K562 (cell line): ENCODE data around the gene STUB1. TPM values are rescaled to one million over a fixed set of nuclear protein-coding genes. Genes with fewer than 3 reads are reported as not detected.
A peak's percentile ranks its signal among the peaks of the same experiment; 100 is the strongest.

ENCODE experiments used
- BCL6 ChIP-seq: fragments of 250-450 bp; sonication (Bioruptor Pico); IDR thresholded peaks from 2 replicates; pipeline ENCODE4 v1.4.0; 2020
- C11orf30 ChIP-seq: fragments of 450-650 bp; IDR thresholded peaks from 2 replicates; pipeline ENCODE4 v1.6.1; 2016; ENCODE audit warnings: low read depth, mild to moderate bottlenecking
- CBFB ChIP-seq: sonication (generic); formaldehyde crosslinking; IDR thresholded peaks from 2 replicates; pipeline ENCODE4 v1.4.0; 2020; ENCODE audit warnings: mild to moderate bottlenecking, missing genetic modification reagents
- CEBPG ChIP-seq, 3 experiments: fragments of 200-800 bp in 1 of 3; sonication (Bioruptor generic) in 1 of 3; sonication (generic) in 1 of 3; formaldehyde crosslinking in 1 of 3; IDR thresholded peaks in 2 of 3; conservative IDR thresholded peaks in 1 of 3; 2 replicates each; pipeline versions ENCODE4 v1.6.1 to v1.8.0; 2016 to 2022; ENCODE audit warnings: missing compliant biosample characterization in 2 of 3, missing genetic modification characterization in 2 of 3, mild to moderate bottlenecking in 1 of 3, missing genetic modification reagents in 1 of 3
- DPF2 ChIP-seq: fragments of 450-650 bp; IDR thresholded peaks from 2 replicates; pipeline ENCODE4 v1.6.1; 2016
- GATAD2A ChIP-seq: fragments of 450-650 bp; IDR thresholded peaks from 2 replicates; pipeline ENCODE4 v1.6.1; 2017
- NFE2L1 ChIP-seq: fragments of 450-650 bp; IDR thresholded peaks from 2 replicates; pipeline ENCODE4 v1.6.1; 2016; ENCODE audit warnings: missing genetic modification characterization, low read depth, mild to moderate bottlenecking, missing compliant biosample characterization, moderate library complexity, borderline replicate concordance
- NFYB ChIP-seq: IDR thresholded peaks from 2 replicates; pipeline ENCODE4 v1.6.1; 2011; ENCODE audit warnings: mild to moderate bottlenecking, moderate library complexity; ENCODE audit not compliant: insufficient read length; ENCODE audit errors: extremely low read depth
- PTBP1 ChIP-seq: fragments of 200-400 bp; formaldehyde crosslinking; IDR thresholded peaks from 2 replicates; pipeline ENCODE4 v1.6.1; 2017; ENCODE audit warnings: low read depth, low read length
- RCOR1 ChIP-seq, 2 experiments: IDR thresholded peaks; 2 replicates each; pipeline ENCODE4 v1.6.1; 2012; ENCODE audit warnings: low read depth in 2 of 2, low read length in 2 of 2, borderline replicate concordance in 1 of 2, improper control_type of control experiment in 1 of 2
- SAFB2 ChIP-seq: fragments of 200-400 bp; formaldehyde crosslinking; IDR thresholded peaks from 2 replicates; pipeline ENCODE4 v1.6.1; 2018; ENCODE audit warnings: borderline replicate concordance, low read length, low read depth, moderate library complexity; ENCODE audit not compliant: severe bottlenecking
- SOX6 ChIP-seq: fragments of 450-650 bp; IDR thresholded peaks from 2 replicates; pipeline ENCODE4 v1.6.1; 2014; ENCODE audit warnings: mild to moderate bottlenecking
- STAT5B ChIP-seq: fragments of 250-450 bp; sonication (Bioruptor Pico); IDR thresholded peaks from 2 replicates; pipeline ENCODE4 v1.8.0; 2021; ENCODE audit warnings: mild to moderate bottlenecking, inconsistent platforms
- TSC22D4 ChIP-seq: fragments of 450-650 bp; IDR thresholded peaks from 2 replicates; pipeline ENCODE4 v1.6.1; 2016; ENCODE audit warnings: missing genetic modification characterization, missing biosample characterization, control low read depth
- ZNF3 ChIP-seq: fragments of 250-450 bp; sonication (Bioruptor Pico); IDR thresholded peaks from 2 replicates; pipeline ENCODE4 v1.5.0; 2021; ENCODE audit warnings: mild to moderate bottlenecking, moderate library complexity
- polyA plus RNA-seq, 8 experiments: library from polyadenylated mRNA; depleted of rRNA in 4 of 8; stranded (reverse) in 5 of 8; unstranded in 3 of 8; fragments of >200 nt; fragmentation: Nextera tagmentation in 2 of 8; fragmentation: Illumina TruSeq in 1 of 8; extraction: Ambion mirVana in 2 of 8; extraction: Trizol in 1 of 8; gene quantifications; 2 replicates each; pipeline versions ENCODE4 v1.2.1 to v1.2.3, GENCODE V29; 2011 to 2014; ENCODE audit warnings: inconsistent platforms in 1 of 8, missing spikeins in 1 of 8
- total RNA-seq, 7 experiments: library from RNA; depleted of rRNA in 6 of 7; stranded (reverse); fragments of >200 nt in 6 of 7; fragmentation: Illumina TruSeq in 2 of 7; extraction: Trizol in 2 of 7; gene quantifications; 2 replicates each; pipeline versions ENCODE4 v1.2.1 to v1.2.3, GENCODE V29; 2011 to 2021; ENCODE audit warnings: low replicate concordance in 1 of 7
- TF ChIP-seq, protein P1 (sequence below): sonication (generic); formaldehyde crosslinking; IDR thresholded peaks from 2 replicates; pipeline ENCODE4 v1.8.0; 2022; ENCODE audit warnings: mild to moderate bottlenecking, low read depth, missing genetic modification reagents
- TF ChIP-seq, protein P2 (sequence below): sonication (generic); formaldehyde crosslinking; IDR thresholded peaks from 2 replicates; pipeline ENCODE4 v1.8.0; 2022; ENCODE audit warnings: mild to moderate bottlenecking, missing genetic modification reagents, borderline replicate concordance
- TF ChIP-seq, protein P3 (sequence below): IDR thresholded peaks from 2 replicates; pipeline ENCODE4 v1.6.1; 2014; ENCODE audit warnings: antibody characterized with exemption
- TF ChIP-seq, protein P4 (sequence below): fragments of 250-450 bp; sonication (Bioruptor Pico); IDR thresholded peaks from 2 replicates; pipeline ENCODE4 v1.5.0; 2021
- TF ChIP-seq, protein P5 (sequence below): sonication (generic); formaldehyde crosslinking; IDR thresholded peaks from 2 replicates; pipeline ENCODE4 v1.8.1; 2023; ENCODE audit warnings: mild to moderate bottlenecking, missing genetic modification reagents

The STUB1 gene
- total and polyA plus RNA-seq, 9 of the 15 experiments (the other 6 are each of a cell fraction or from before 2014, with no cell fraction given): 10.6 to 251 (median 152) TPM

DNA sequence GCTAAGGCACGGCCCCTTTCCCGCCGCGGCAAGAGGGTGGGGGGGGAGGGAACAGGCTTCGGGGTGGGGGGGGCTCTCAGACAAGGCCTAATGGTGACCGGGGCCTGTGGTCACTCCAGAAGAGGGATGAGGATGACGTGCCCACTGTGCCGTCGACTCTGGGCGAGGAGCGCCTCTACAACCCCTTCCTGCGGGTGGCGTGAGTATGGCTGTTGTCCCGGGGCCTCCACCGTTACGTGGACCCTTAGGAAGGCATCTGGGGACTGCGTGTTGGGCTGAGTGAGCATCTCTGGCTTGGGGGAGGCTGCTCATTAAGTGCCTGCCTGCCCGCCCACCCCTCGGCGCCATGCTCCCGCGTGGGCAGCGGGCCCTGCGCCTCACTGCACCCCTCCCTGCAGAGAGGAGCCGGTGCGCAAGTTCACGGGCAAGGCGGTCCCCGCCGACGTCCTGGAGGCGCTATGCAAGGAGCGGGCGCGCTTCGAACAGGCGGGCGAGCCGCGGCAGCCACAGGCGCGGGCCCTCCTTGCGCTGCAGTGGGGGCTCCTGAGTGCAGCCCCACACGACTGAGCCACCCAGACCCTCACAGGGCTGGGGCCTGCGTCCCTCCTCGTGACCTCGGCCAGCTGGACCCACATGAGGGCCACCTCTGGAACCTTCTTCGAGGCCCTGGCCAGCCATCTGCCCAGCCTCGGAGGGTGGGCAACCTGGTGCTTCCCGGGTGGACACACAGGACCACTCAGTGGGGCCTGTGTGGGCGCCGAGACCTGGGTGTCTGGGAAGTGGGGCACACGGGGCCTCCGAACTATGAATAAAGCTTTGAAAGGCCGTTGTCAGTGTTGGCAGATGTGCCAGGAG is 48.9 kb downstream of the STUB1 start (continued):
- TF ChIP-seq CEBPG (CRISPR knock-in tag; IDR thresholded peaks at IDR 0.05): no peak
- no peak for TF ChIP-seq CEBPG (tag; conservative IDR thresholded peaks at IDR 0.05 in 1 of 2, IDR thresholded peaks at IDR 0.05 in 1 of 2)
- TF ChIP-seq, protein P1, sequence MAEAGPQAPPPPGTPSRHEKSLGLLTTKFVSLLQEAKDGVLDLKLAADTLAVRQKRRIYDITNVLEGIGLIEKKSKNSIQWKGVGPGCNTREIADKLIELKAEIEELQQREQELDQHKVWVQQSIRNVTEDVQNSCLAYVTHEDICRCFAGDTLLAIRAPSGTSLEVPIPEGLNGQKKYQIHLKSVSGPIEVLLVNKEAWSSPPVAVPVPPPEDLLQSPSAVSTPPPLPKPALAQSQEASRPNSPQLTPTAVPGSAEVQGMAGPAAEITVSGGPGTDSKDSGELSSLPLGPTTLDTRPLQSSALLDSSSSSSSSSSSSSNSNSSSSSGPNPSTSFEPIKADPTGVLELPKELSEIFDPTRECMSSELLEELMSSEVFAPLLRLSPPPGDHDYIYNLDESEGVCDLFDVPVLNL (CRISPR knock-in tag): no peak
- TF ChIP-seq, protein P2, sequence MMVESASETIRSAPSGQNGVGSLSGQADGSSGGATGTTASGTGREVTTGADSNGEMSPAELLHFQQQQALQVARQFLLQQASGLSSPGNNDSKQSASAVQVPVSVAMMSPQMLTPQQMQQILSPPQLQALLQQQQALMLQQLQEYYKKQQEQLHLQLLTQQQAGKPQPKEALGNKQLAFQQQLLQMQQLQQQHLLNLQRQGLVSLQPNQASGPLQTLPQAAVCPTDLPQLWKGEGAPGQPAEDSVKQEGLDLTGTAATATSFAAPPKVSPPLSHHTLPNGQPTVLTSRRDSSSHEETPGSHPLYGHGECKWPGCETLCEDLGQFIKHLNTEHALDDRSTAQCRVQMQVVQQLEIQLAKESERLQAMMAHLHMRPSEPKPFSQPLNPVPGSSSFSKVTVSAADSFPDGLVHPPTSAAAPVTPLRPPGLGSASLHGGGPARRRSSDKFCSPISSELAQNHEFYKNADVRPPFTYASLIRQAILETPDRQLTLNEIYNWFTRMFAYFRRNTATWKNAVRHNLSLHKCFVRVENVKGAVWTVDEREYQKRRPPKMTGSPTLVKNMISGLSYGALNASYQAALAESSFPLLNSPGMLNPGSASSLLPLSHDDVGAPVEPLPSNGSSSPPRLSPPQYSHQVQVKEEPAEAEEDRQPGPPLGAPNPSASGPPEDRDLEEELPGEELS (CRISPR knock-in tag): no peak
- TF ChIP-seq PTBP1: 0 out of 2 replicates have a peak, but pooled peaks have one; percentile 50
- TF ChIP-seq, protein P3, sequence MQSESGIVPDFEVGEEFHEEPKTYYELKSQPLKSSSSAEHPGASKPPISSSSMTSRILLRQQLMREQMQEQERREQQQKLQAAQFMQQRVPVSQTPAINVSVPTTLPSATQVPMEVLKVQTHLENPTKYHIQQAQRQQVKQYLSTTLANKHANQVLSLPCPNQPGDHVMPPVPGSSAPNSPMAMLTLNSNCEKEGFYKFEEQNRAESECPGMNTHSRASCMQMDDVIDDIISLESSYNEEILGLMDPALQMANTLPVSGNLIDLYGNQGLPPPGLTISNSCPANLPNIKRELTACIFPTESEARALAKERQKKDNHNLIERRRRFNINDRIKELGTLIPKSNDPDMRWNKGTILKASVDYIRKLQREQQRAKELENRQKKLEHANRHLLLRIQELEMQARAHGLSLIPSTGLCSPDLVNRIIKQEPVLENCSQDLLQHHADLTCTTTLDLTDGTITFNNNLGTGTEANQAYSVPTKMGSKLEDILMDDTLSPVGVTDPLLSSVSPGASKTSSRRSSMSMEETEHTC: no peak
- no peak for TF ChIP-seq RCOR1 (IDR thresholded peaks at IDR 0.05; ENCODE audit: borderline replicate concordance in 1 of 2, low read depth in 2 of 2, low read length in 2 of 2)
- TF ChIP-seq SAFB2: no peak
- TF ChIP-seq BCL6: no peak
- no peak for TF ChIP-seq NFE2L1 (tag)
- TF ChIP-seq DPF2: no peak
- TF ChIP-seq, protein P4, sequence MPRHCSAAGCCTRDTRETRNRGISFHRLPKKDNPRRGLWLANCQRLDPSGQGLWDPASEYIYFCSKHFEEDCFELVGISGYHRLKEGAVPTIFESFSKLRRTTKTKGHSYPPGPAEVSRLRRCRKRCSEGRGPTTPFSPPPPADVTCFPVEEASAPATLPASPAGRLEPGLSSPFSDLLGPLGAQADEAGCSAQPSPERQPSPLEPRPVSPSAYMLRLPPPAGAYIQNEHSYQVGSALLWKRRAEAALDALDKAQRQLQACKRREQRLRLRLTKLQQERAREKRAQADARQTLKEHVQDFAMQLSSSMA (CRISPR knock-in tag): no peak
- TF ChIP-seq NFYB: no peak
- TF ChIP-seq ZNF3 (CRISPR knock-in tag): no peak
- TF ChIP-seq GATAD2A: no peak
- TF ChIP-seq TSC22D4 (tag): no peak
- no peak for TF ChIP-seq STAT5B (CRISPR knock-in tag)
- TF ChIP-seq C11orf30: no peak
- TF ChIP-seq CBFB (CRISPR knock-in tag): no peak
- TF ChIP-seq SOX6: no peak
- TF ChIP-seq, protein P5, sequence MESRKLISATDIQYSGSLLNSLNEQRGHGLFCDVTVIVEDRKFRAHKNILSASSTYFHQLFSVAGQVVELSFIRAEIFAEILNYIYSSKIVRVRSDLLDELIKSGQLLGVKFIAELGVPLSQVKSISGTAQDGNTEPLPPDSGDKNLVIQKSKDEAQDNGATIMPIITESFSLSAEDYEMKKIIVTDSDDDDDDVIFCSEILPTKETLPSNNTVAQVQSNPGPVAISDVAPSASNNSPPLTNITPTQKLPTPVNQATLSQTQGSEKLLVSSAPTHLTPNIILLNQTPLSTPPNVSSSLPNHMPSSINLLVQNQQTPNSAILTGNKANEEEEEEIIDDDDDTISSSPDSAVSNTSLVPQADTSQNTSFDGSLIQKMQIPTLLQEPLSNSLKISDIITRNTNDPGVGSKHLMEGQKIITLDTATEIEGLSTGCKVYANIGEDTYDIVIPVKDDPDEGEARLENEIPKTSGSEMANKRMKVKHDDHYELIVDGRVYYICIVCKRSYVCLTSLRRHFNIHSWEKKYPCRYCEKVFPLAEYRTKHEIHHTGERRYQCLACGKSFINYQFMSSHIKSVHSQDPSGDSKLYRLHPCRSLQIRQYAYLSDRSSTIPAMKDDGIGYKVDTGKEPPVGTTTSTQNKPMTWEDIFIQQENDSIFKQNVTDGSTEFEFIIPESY (CRISPR knock-in tag): peak; percentile 98
